NCI-H510A treated with DMSO at 0.1 percent for 48 hours (cell line): ENCODE results near the gene IL17REL.

ENCODE experiments used
- DNase-seq: peaks from one replicate; lab custom pipeline; 2025; lab: John Stamatoyannopoulos, UW

Gene IL17REL

DNA sequence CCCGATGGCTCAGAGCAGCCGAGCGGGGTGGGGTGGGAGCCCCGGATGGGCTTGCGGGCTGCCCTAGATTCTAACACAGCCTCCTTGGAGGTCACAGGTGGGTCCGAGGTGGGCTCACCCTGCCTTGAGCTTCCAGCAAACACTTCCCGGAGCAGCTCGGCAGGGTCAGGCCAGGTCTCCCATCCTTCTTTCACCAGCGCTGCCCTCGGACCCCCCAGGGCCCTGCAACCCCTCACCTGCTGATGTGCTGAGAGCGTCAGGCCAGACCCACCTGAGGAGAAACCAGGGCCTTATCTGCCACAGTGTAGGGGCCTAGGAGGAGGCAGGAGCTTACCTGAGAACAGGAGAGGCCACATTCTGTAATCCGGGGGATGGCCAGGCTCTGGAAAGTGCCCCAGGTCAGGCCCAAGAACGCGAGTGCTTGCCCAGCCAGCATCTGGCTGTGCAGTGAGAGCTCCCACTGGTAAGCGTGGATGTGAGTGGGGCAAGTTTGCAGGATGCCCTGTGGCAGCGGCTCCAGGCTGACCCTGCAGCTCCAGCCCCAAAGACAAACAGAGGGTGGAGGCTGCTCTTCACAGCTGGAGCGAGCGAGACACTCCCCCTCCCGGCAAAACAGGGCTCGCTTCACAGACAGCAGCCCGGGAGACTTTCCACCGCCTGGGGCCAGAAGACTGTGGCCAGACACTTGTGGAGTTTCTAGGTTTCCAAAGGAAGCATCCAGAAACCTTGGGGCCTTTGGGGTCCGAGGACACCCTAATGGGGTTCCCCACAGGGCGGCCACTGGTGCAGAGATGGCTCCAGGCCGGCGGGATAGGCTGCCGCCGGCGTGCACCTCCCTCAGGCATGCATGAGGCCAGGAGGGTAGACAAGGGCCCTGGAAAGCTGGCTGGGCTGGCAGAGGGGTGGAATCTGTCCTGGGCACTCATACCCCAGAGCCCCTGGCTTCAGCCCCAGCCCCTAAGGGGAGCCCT lies at the start of gene IL17REL:
Gene IL17REL (minus strand): TSS at position 555 of the 971 bp plus-strand sequence. CDS start 119 bp downstream, at position 436.
- DNase-seq = peak; percentile 8

- no peak for DNase-seq
Measured at GRCh38 chr22:50061824-50062355, 49.3 kb upstream of the IL17REL start.

DNA sequence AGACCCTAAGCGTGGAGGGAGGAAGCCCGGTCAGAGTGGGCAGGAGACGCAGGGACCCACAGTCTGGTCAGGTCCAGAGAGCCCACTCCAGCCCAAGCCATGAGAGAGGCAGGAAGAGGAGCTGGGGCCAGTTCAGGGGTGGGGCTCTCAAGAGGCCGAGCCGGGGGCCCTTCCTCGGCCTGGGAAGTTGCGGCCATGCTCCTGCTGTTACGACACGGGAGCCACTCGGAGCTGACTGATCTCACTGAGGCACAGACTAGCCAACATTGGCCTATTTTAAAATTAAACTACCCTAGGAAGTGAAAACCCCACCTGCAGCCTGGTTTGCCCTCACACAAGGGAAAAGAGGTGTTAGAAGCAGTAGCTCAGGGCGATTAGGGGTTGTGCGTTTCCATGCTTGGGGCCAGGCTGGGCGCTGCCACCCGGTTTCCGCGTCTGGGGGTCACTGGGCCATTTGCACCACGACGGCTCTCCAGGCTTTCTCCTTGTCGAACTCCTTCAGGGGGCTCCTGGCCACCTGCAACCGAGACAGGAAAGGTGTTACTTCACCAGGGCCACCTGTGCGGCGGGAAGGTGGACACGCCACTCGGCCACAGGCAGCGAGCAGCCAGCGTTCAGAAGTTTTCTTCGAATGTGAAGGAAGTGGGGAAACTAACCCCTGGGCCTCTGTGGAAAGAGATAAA lies 48.7 kb upstream of the IL17REL start:
- DNase-seq = no peak

DNA sequence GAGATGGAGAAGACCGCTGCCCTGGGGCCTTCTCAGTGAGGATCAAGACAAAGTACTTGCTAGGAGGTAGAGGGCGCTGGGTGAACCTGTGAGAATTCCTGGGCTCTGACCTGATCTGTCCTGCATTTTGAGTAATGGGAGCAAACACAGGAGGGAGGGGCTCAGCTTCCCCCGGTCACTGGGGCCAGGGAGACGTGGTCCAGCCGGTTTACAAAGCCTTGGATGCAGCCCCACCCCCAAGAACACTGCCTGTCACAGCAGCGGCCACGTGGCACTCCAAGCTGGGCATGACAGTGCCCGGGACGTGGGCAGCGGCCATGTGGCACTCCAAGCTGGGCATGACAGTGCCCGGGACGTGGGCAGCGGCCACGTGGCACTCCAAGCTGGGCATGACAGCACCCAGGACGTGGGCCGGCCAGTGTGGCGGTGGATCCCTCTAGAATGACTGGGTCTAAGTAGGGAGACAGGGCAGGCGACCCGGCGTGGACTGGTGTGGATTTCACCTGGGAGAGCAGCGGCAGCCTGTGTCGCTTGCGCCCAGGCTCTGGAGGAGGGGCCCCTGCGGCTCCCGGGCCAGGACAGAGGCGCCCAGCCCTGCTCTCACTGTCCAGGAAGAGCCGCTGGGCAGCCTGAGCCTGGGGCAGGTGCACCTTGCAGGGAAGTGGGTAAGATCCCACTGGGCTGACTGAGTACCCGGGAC lies 48.0 kb upstream of the IL17REL start:
- DNase-seq = no peak

- no peak for DNase-seq
Measured at GRCh38 chr22:50059881-50060262, 47.3 kb upstream of the IL17REL start.

- no peak for DNase-seq
Measured at GRCh38 chr22:50058906-50059880, 46.6 kb upstream of the IL17REL start.

DNA sequence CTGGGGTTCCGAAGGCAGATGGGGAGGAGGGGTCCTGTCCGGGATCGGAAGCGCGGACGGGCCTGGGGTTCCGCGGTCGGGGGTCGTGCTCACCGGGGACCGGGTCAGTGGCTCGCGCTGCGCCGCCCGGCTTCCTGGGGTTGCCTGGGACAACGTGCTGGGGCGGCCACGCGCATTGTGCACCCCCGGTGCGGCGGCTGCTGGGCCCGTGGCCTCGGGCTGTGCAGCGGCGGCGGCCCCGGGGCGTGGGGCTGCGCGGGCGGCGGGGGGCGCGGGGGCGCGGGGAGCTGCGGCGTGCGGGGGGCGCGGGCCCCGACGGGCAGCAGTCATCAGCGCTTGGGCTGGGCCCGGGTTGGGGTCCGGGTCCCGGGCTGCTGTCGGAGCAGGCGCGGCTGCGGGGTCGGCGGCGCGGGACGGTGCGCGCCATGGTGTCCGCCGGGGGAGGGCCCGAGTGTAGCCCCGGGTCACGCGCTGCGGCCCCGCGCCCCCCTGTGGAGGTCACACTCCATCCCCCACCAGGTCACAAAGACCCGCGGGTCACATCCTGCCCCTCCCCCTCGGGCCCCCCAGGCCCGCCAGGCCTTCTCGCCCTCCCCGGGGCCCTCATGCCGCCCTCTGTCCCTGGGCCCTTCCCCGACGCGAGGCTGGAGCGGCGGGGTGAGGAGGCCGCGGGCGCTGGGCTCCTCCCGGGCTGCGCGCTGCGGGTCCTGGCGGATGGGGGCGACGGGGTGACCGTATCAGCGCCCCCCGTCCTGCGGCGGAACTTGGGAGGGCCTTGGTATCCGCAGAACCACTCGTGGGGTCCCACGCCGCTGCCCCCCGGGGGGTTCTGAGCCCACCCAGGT lies 45.7 kb upstream of the IL17REL start, which contains the start of gene TTLL8:
Gene TTLL8 (minus strand): TSS at position 238 of the 845 bp plus-strand sequence.
- no peak for DNase-seq

GRCh38 chr22:50057278-50058060 lies 44.9 kb upstream of the IL17REL start:
- no peak for DNase-seq

- DNase-seq = no peak
Measured at GRCh38 chr22:50056214-50056972, 43.8 kb upstream of the IL17REL start.

GRCh38 chr22:50053861-50054260 lies 41.3 kb upstream of the IL17REL start:
- DNase-seq = no peak

DNA sequence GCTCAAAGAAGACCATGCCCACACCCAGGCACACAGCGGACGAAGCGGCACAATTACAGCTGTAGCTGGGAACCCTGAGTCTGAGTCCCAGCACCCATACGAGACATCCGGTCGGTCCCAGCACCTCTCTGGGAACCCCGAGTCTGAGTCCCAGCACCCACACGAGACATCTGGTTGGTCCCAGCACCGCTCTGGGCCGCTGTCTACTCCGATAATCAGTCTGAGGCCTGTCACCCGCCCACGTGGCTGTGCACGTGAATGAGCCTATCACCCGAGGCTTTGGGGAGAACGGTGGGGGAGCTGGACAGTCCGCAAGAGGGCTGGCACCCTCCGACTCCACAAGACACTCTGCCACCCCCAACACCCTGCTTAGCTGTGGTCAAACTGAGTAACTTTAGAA lies 39.4 kb upstream of the IL17REL start:
- no peak for DNase-seq

DNA sequence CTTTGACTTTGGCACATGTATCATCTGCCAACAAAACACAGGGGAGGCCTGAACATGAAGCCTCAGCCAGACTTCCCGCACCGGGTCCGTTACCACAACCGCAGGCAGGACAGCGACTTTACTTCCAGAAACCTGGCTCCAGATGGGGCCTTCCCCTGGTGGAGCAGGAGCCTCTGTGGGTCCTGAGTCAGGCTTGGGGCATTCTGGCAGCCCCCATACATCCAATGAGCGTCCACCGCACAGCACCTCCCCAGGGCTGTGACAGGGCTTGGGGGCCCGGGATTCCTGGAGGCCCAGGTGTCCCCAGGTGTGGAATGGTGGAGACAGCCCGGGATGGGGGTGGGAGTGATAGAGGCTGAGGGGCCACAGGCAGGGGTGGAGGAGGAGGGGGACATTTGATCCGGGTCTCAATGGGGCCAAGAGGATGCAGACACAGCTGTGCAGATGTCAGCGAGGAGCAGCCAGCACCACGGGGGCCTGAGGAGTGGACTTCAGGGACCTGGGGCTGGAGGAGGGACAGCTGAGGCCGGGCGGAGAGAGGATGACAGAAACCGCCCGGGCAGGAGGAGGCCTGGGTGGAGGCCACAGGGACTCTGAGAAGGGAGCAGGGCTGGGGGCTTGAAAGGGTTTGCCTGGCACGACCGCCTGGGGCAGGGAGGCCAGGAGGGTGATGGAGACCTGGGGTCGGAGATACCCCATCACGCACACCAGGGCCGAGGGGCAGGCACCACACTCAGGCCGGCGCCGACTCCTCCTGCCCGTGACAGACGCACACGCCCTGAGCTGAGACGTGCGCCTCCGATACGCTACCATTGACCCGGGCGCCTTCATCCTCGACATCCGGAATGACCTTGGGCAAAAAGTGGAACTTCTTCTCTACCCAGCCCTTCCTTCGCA lies 37.0 kb upstream of the IL17REL start:
- no peak for DNase-seq

GRCh38 chr22:50048836-50049235 lies 36.3 kb upstream of the IL17REL start:
- no peak for DNase-seq

DNA sequence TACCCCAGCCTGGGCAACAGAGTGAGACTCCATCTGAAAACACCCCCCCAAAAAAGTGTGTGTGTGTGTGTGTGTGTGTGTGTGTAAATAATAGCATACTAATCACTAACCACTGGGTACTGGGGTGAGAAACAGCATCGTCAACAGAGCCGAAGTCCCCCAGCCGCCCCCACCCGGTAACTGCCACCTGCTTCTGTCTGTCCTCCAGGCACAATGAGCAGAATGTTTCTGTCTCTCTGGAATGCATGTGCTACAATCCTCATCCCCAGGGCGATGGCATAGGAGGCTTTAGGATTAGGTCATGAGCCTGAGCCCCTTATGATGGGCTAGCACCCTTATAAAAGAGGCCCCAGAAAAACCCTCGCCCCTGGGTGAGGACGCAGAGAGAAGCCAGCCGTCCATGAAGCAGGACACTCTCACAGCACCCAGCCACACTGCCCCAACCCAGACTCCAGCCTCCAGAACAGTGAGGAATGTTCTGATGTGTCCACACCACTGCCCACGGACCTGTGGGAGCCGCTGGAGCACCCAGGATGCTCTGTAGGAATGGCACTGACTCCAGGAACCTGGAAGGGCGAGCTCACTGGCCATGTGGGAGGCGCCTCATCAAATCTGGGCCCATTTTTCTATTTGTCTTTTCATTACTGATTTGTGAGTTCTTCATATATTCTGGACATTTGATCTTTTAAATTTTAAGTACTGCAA lies 35.6 kb upstream of the IL17REL start:
- DNase-seq = no peak

DNA sequence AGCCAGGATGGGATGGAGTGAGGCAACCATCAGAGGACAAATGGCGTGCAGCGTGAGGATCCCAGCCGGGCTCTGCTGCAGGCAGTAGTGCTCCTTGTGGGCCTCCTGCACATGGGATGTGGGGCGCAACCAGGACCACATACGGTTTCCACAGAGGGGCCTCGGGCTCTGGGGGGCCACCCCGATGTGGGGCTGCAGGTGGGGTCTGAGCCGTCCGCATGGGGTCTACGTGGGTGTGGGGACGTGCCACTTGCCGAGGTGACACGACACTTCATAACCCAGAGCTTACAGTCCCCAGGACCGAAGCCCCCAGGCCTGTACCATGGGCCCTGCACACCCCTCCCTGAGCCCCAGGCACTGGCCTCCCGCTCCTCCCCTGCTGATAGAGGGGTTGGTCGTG lies 34.8 kb upstream of the IL17REL start:
- DNase-seq = no peak

GRCh38 chr22:50046481-50047245 lies 34.1 kb upstream of the IL17REL start:
- no peak for DNase-seq
